ENCODE results near the gene PTS.
"Not testable (repeated sequence)": the region's sequence is repeated elsewhere in the genome, so short reads cannot be mapped to it uniquely, and the experiment has no call there.

Gene PTS

DNA sequence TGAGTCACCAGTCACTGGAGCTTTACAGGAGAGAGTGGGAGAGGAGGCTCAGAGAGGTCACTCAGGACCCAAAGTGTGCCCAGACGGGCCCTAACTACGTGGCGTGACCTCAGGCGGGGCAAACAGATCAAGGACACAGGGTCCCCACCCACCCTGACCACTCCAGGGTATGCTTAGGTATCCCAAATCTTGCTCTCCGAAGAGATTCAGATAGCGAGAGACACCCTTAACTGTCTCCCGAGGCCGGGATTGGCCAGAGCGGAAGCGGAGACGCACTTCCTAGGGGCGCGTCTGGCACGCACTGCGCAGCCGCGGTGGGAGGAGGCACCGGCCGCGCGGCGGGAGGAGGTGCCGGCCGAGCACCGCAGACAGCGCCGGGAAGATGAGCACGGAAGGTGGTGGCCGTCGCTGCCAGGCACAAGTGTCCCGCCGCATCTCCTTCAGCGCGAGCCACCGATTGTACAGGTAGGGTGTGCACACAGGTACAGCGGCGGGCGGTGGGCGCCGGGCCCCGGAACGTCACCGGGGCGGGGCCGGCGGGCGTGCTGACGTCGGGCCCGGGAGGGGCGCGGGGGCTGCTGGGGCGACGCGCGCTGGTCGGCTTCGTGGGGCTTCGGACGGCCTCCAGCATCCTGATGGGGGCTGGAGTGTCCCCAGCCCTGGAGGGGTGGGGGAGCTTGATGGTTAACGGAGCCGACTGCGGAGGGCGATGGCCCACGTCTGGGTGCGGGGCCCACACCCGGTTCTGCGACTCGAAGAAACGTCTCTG lies at the start of gene PTS:
Gene PTS, plus strand, starts transcription at position 367 of the 769 bp plus-strand sequence. Its CDS starts 16 bp downstream, at position 383.
- Histone ChIP-seq H3K9me3 (ENCODE audit: low read depth, low read length) (no peaks in the 10 kb centered on the region), H3K4me3 (peak within 1 kb of the TSS; percentile 99), H3K36me3 (ENCODE audit: insufficient read depth, low read length) (peaks cover 30% of the 10 kb centered on the region), H3K9ac (ENCODE audit: insufficient read length) (peak within 1 kb of the TSS; percentile 96), H3K27ac (peak within 1 kb of the TSS; percentile 85)
- DNase-seq (ENCODE audit: low read depth, low spot score) = no peak
- TF ChIP-seq POLR2AphosphoS5 (IDR thresholded peaks at IDR 0.05; ENCODE audit: borderline replicate concordance, low read depth, low read length) (peak; percentile 84), FOXP2 (optimal IDR thresholded peaks at IDR 0.05; ENCODE audit: control extremely low read depth, extremely low read length, insufficient read depth) (no peak), EZH2 (IDR thresholded peaks at IDR 0.05) (no peak)

DNA sequence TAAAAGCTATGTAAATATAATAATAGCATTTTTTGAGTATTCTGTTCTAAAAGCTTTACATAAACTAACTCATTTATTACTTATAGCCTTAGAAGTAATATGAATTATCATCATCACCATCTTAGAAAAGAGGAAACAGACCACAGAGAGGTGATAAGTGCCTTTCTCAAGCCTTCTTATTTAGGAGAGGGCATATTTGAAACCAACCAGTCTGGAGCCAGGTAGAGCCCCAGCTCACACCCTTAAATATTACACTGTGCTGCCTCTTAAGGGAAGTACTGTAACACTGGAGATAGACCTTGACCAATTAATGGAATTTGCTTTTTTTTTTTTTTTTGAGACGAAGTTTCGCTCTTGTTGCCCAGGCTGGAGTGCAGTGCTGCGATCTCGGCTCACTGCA lies 48.6 kb upstream of the PTS start:
- Histone ChIP-seq H3K9ac (ENCODE audit: insufficient read length) (no peak overlapping the region), H3K36me3 (ENCODE audit: insufficient read depth, low read length) (no peaks in the 10 kb centered on the region), H3K27ac (no peak overlapping the region), H3K4me3 (no peak overlapping the region), H3K9me3 (ENCODE audit: low read depth, low read length) (no peaks in the 10 kb centered on the region)
- no peak for DNase-seq (ENCODE audit: low read depth, low spot score)
- TF ChIP-seq FOXP2 (optimal IDR thresholded peaks at IDR 0.05; ENCODE audit: control extremely low read depth, extremely low read length, insufficient read depth) = no peak
- no peak for TF ChIP-seq EZH2 (IDR thresholded peaks at IDR 0.05)
- no peak for TF ChIP-seq POLR2AphosphoS5 (IDR thresholded peaks at IDR 0.05; ENCODE audit: borderline replicate concordance, low read depth, low read length)

GRCh38 chr11:112178428-112178827 lies 47.8 kb upstream of the PTS start:
- no peak for DNase-seq (ENCODE audit: low read depth, low spot score)
- TF ChIP-seq EZH2 (IDR thresholded peaks at IDR 0.05) (no peak), POLR2AphosphoS5 (IDR thresholded peaks at IDR 0.05; ENCODE audit: borderline replicate concordance, low read depth, low read length) (no peak), FOXP2 (optimal IDR thresholded peaks at IDR 0.05; ENCODE audit: control extremely low read depth, extremely low read length, insufficient read depth) (no peak)
- Histone ChIP-seq H3K9me3 (ENCODE audit: low read depth, low read length) (no peaks in the 10 kb centered on the region), H3K9ac (ENCODE audit: insufficient read length) (no peak overlapping the region), H3K36me3 (ENCODE audit: insufficient read depth, low read length) (no peaks in the 10 kb centered on the region), H3K4me3 (no peak overlapping the region), H3K27ac (no peak overlapping the region)

DNA sequence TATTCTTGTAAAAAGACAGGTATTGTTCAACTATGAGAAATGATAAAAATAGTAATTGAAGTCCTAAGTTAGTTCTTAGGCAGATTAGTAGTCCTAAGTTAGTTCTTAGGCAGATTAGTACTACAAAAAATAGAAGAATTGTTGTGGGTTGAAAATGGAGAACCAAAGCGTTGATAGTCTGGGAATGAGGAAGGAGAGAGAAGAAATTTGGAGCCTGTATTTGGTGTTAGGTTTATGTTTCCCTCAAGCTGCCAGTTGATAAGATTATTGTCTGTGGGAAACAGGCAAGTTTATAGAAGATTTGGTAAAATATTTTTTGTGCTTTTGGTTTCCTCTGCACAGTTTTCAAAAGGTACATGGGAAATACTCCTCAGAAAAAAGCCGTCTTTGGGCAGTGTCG lies 47.3 kb upstream of the PTS start:
- Histone ChIP-seq H3K4me3 (no peak overlapping the region), H3K36me3 (ENCODE audit: insufficient read depth, low read length) (no peaks in the 10 kb centered on the region), H3K9me3 (ENCODE audit: low read depth, low read length) (no peaks in the 10 kb centered on the region), H3K27ac (no peak overlapping the region), H3K9ac (ENCODE audit: insufficient read length) (no peak overlapping the region)
- no peak for DNase-seq (ENCODE audit: low read depth, low spot score)
- TF ChIP-seq POLR2AphosphoS5 (IDR thresholded peaks at IDR 0.05; ENCODE audit: borderline replicate concordance, low read depth, low read length) (no peak), FOXP2 (optimal IDR thresholded peaks at IDR 0.05; ENCODE audit: control extremely low read depth, extremely low read length, insufficient read depth) (no peak), EZH2 (IDR thresholded peaks at IDR 0.05) (no peak)

DNA sequence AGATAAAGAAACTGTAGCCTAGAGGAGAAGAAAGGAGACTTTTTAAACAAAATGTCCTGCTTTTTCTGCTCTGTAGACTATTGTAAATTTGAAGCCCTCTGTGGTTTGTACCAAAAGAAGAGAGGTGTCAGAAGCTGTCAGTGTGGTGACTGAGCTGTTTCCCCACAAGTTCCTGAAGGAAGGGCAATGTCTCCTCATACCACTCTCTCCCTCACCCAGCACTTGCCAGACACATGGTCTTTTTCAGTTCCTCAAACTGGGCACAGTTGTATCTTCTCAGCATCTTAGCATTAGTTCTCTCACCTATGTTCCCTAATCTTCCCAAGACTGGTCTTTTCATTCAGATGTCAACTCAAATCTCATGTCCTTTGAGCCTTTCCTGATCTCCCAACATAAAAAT lies 46.6 kb upstream of the PTS start:
- Histone ChIP-seq H3K9ac (ENCODE audit: insufficient read length) (no peak overlapping the region), H3K4me3 (no peak overlapping the region), H3K9me3 (ENCODE audit: low read depth, low read length) (no peaks in the 10 kb centered on the region), H3K36me3 (ENCODE audit: insufficient read depth, low read length) (no peaks in the 10 kb centered on the region), H3K27ac (no peak overlapping the region)
- TF ChIP-seq POLR2AphosphoS5 (IDR thresholded peaks at IDR 0.05; ENCODE audit: borderline replicate concordance, low read depth, low read length) (no peak), FOXP2 (optimal IDR thresholded peaks at IDR 0.05; ENCODE audit: control extremely low read depth, extremely low read length, insufficient read depth) (no peak), EZH2 (IDR thresholded peaks at IDR 0.05) (no peak)
- DNase-seq (ENCODE audit: low read depth, low spot score) = no peak

- Histone ChIP-seq H3K27ac (no peak overlapping the region), H3K36me3 (ENCODE audit: insufficient read depth, low read length) (no peaks in the 10 kb centered on the region), H3K4me3 (no peak overlapping the region), H3K9ac (ENCODE audit: insufficient read length) (no peak overlapping the region), H3K9me3 (ENCODE audit: low read depth, low read length) (no peaks in the 10 kb centered on the region)
- no peak for DNase-seq (ENCODE audit: low read depth, low spot score)
- no peak for TF ChIP-seq FOXP2 (optimal IDR thresholded peaks at IDR 0.05; ENCODE audit: control extremely low read depth, extremely low read length, insufficient read depth)
Measured at GRCh38 chr11:112182867-112183266, 43.4 kb upstream of the PTS start.

GRCh38 chr11:112185883-112186282 lies 40.3 kb upstream of the PTS start:
- Histone ChIP-seq H3K9ac (ENCODE audit: insufficient read length) (no peak overlapping the region), H3K4me3 (no peak overlapping the region), H3K27ac (no peak overlapping the region), H3K9me3 (ENCODE audit: low read depth, low read length) (no peaks in the 10 kb centered on the region), H3K36me3 (ENCODE audit: insufficient read depth, low read length) (no peaks in the 10 kb centered on the region)
- TF ChIP-seq FOXP2 (optimal IDR thresholded peaks at IDR 0.05; ENCODE audit: control extremely low read depth, extremely low read length, insufficient read depth) = no peak
- no peak for TF ChIP-seq EZH2 (IDR thresholded peaks at IDR 0.05)
- TF ChIP-seq POLR2AphosphoS5 (IDR thresholded peaks at IDR 0.05; ENCODE audit: borderline replicate concordance, low read depth, low read length) = no peak
- DNase-seq (ENCODE audit: low read depth, low spot score) = no peak

GRCh38 chr11:112186304-112186703 lies 39.9 kb upstream of the PTS start:
- Histone ChIP-seq H3K9me3 (ENCODE audit: low read depth, low read length) (no peaks in the 10 kb centered on the region), H3K36me3 (ENCODE audit: insufficient read depth, low read length) (no peaks in the 10 kb centered on the region), H3K4me3 (no peak overlapping the region), H3K9ac (ENCODE audit: insufficient read length) (no peak overlapping the region), H3K27ac (no peak overlapping the region)
- no peak for DNase-seq (ENCODE audit: low read depth, low spot score)
- TF ChIP-seq EZH2 (IDR thresholded peaks at IDR 0.05) (no peak), FOXP2 (optimal IDR thresholded peaks at IDR 0.05; ENCODE audit: control extremely low read depth, extremely low read length, insufficient read depth) (no peak), POLR2AphosphoS5 (IDR thresholded peaks at IDR 0.05; ENCODE audit: borderline replicate concordance, low read depth, low read length) (no peak)

DNA sequence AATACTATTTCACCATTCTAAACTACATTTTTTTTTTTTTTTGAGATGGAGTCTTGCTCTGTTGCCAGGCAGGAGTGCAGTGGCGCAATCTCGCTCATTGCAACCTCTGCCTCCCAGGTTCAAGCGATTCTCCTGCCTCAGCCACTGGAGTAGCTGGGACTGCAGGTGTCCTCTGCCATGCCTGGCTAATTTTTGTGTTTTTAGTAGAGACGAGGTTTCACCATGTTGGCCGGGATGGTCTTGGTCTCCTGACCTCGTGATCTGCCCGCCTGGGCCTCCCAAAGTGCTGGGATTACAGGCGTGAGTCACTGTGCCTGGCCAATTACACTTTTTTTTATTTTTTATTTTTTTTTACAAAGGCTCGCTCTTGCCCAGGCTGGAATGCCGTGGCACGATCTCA lies 31.1 kb upstream of the PTS start:
- H3K36me3 ChIP-seq (ENCODE audit: insufficient read depth, low read length); H3K9me3 ChIP-seq (ENCODE audit: low read depth, low read length); DNase-seq (ENCODE audit: low read depth, low spot score); H3K4me3 ChIP-seq; H3K27ac ChIP-seq; H3K9ac ChIP-seq (ENCODE audit: insufficient read length): not testable (repeated sequence)

Data from SK-N-MC (cell line).